BJ (cell line): ENCODE results near the gene TOMM6. TPM values are rescaled to one million over a fixed set of nuclear protein-coding genes. Genes with fewer than 3 reads are reported as not detected.

Source experiments
- CTCF ChIA-PET: fragments of 350-600 bp; formaldehyde crosslinking; extraction: SDS; loops from one replicate; lab custom pipeline; 2021; ENCODE audit warnings: antibody characterized with exemption, inconsistent platforms; lab: Yijun Ruan, JAX
- POLR2A ChIA-PET: fragments of 300-600 bp; sonication (Branson Sonifier 250); formaldehyde crosslinking; extraction: SDS; loops from one replicate; lab custom pipeline; 2021; ENCODE audit warnings: antibody characterized with exemption; lab: Charles Lee
- DNase-seq: peaks from one replicate; pipeline ENCODE4 v3.0.0-alpha.2; 2011; ENCODE audit warnings: low read depth
- H3K27me3 ChIP-seq: 2 replicates; pipeline ENCODE4 v1.6.0; 2011; ENCODE audit warnings: low read length; ENCODE audit not compliant: control insufficient read depth, insufficient read depth
- H3K36me3 ChIP-seq: 2 replicates; pipeline ENCODE4 v1.5.1; 2011; ENCODE audit warnings: low read length; ENCODE audit not compliant: control insufficient read depth, insufficient read depth
- H3K4me3 ChIP-seq: 2 replicates; pipeline ENCODE4 v1.5.1; 2011; ENCODE audit warnings: low read depth, mild to moderate bottlenecking, control low read depth, low read length
- CTCF ChIP-seq: IDR thresholded peaks from 2 replicates; pipeline ENCODE4 v1.5.1; 2011; ENCODE audit warnings: low read depth, mild to moderate bottlenecking, control low read depth, inconsistent platforms, low read length, moderate library complexity; ENCODE audit not compliant: insufficient read depth
- polyA plus RNA-seq: library from polyadenylated mRNA; depleted of rRNA; stranded (reverse); fragments of >200 nt; gene quantifications from 2 replicates; pipeline ENCODE4 v1.2.3, GENCODE V29; 2011

The TOMM6 gene
- polyA plus RNA-seq, 1 experiment, result 157 TPM

- no peak for DNase-seq
- H3K4me3 ChIP-seq, result no peak overlapping the region
- H3K36me3 ChIP-seq, result no peaks in the 10 kb centered on the region; the same call in 1 of the 2 replicates
- CTCF ChIA-PET, result interaction anchor here (1.2 to 5.2 kb wide), 16 partner anchors 8 to 428 kb away, joined by 3 to 106 read pairs (median 9); no protein-coding TSS in a partner anchor
- H3K27me3 ChIP-seq, result no peaks in the 10 kb centered on the region
- TF ChIP-seq CTCF, result no peak
- POLR2A ChIA-PET, result no interaction called here
Measured at GRCh38 chr6:41785254-41785653, 2.2 kb upstream of the TOMM6 start.

GRCh38 chr6:41785689-41786450 lies 1.6 kb upstream of the TOMM6 start:
- no peak for TF ChIP-seq CTCF
- DNase-seq, result no peak
- ChIA-PET POLR2A (interaction anchor here (0.6 kb wide), 1 partner anchor 88 kb away, joined by 3 read pairs; no protein-coding TSS in a partner anchor), CTCF (interaction anchor here (0.5 to 5.2 kb wide), 45 partner anchors 9 to 478 kb away, joined by 3 to 106 read pairs (median 4); partner anchors contain the start of genes BYSL, CCND3, MED20 and TAF8)
- Histone ChIP-seq H3K4me3 (peak overlapping the region; percentile 95), H3K27me3 (no peaks in the 10 kb centered on the region), H3K36me3 (no peaks in the 10 kb centered on the region; the same call in 1 of the 2 replicates)

GRCh38 chr6:41786451-41787218 lies 859 bp upstream of the TOMM6 start:
- CTCF ChIA-PET, result interaction anchor here (0.5 to 5.2 kb wide), 59 partner anchors 9 to 478 kb away, joined by 3 to 106 read pairs (median 4); partner anchors contain the start of genes BYSL, CCND3, MED20 and TAF8
- DNase-seq, result no peak
- peak; percentile 44 for TF ChIP-seq CTCF
- POLR2A ChIA-PET, result interaction anchor here (0.5 to 0.6 kb wide), 2 partner anchors 89 to 825 kb away, joined by 3 read pairs; no protein-coding TSS in a partner anchor
- Histone ChIP-seq H3K27me3 (no peaks in the 10 kb centered on the region), H3K36me3 (no peaks in the 10 kb centered on the region; the same call in 1 of the 2 replicates), H3K4me3 (peak overlapping the region; percentile 95)

- Histone ChIP-seq H3K4me3 (no peak overlapping the region), H3K36me3 (no peaks in the 10 kb centered on the region; the same call in 1 of the 2 replicates), H3K27me3 (no peaks in the 10 kb centered on the region)
- ChIA-PET CTCF (interaction anchor here (0.9 to 3.9 kb wide), 3 partner anchors 11 to 254 kb away, joined by 3 to 26 read pairs (median 13); partner anchors contain the start of genes BYSL and MED20), POLR2A (no interaction called here)
- DNase-seq, result no peak
- no peak for TF ChIP-seq CTCF
Measured at GRCh38 chr6:41789390-41789724, 1.9 kb downstream of the TOMM6 start.
